Mesothelial cell of epicardium (in vitro differentiated cells): ENCODE measurements around the gene CAV1. TPM values are rescaled to one million over a fixed set of nuclear protein-coding genes. Genes with fewer than 3 reads are reported as not detected.

ENCODE experiments used
- DNase-seq, 2 experiments: peaks; one replicate each; pipeline ENCODE4 v3.0.0; 2021; ENCODE audit warnings: low spot score in 2 of 2; ENCODE audit not compliant: unreplicated experiment in 2 of 2
- H3K27ac Mint-ChIP-seq: 2 replicates; pipeline ENCODE4 v1.8.0; 2021; ENCODE audit warnings: mixed read lengths
- H3K27me3 Mint-ChIP-seq: 2 replicates; pipeline ENCODE4 v1.8.0; 2021; ENCODE audit warnings: low read depth, mixed read lengths
- H3K36me3 Mint-ChIP-seq: 2 replicates; pipeline ENCODE4 v1.8.0; 2021; ENCODE audit warnings: mixed read lengths
- H3K4me1 Mint-ChIP-seq: 2 replicates; pipeline ENCODE4 v1.8.0; 2021; ENCODE audit warnings: mixed read lengths
- H3K4me3 Mint-ChIP-seq: 2 replicates; pipeline ENCODE4 v1.8.0; 2021; ENCODE audit warnings: mild to moderate bottlenecking, moderate library complexity, mixed read lengths
- H3K9me3 Mint-ChIP-seq: 2 replicates; pipeline ENCODE4 v1.8.0; 2021; ENCODE audit warnings: mixed read lengths
- total RNA-seq: library from RNA; stranded (reverse); gene quantifications from 3 replicates; pipeline ENCODE4 v1.2.1, GENCODE V29; 2021
- TF ChIP-seq, protein P1 (sequence below): fragments of 200-600 bp; sonication (generic); IDR thresholded peaks from one replicate; pipeline ENCODE4 v1.5.0; 2021; ENCODE audit warnings: antibody characterized with exemption; ENCODE audit not compliant: unreplicated experiment

The CAV1 gene
- total RNA-seq, 1 donor from 2014 or later = 2.7 TPM

DNA sequence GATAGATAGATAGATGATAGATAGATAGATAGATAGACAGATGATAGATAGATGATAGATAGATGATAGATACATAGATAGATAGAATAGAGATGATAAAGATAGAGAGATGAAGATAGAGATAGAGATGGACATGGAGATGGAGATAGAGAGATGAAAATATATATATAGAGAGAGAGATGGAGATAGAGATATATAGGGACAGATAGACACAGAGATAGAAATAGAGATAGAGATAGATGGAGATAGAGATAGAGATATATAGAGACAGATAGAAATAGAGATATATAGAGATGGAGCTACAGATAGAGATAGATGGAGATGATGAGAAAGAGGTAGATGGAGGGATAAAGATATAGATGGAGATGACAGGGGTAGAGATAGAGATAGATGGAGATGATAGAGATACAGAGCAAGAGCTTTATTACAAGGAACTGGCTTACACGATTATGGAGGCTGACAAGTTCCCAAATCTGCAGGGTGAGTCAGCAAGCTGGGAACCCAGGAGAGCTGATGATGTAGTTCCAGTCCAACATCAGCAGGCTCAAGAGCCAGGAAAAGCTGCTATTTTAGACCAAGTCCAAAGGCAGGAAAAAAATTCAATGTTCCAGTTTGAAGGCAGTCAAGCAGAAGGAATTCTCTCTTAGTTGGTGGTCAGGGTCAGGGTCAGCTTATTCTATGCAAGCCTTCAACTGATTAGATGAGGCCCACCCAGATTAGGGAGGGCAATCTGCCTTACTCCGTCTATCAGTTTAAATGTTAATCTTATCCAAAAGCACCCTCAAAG, 37.1 kb downstream of the CAV1 start:
- Mint-ChIP-seq H3K27me3 (peaks cover 5% of the 10 kb centered on the region), H3K4me3 (no peak overlapping the region), H3K4me1 (peaks cover 14% of the 10 kb centered on the region), H3K9me3 (peaks cover 5% of the 10 kb centered on the region), H3K36me3 (no peaks in the 10 kb centered on the region), H3K27ac (no peak overlapping the region)
- no peak for DNase-seq
- TF ChIP-seq, protein P1, sequence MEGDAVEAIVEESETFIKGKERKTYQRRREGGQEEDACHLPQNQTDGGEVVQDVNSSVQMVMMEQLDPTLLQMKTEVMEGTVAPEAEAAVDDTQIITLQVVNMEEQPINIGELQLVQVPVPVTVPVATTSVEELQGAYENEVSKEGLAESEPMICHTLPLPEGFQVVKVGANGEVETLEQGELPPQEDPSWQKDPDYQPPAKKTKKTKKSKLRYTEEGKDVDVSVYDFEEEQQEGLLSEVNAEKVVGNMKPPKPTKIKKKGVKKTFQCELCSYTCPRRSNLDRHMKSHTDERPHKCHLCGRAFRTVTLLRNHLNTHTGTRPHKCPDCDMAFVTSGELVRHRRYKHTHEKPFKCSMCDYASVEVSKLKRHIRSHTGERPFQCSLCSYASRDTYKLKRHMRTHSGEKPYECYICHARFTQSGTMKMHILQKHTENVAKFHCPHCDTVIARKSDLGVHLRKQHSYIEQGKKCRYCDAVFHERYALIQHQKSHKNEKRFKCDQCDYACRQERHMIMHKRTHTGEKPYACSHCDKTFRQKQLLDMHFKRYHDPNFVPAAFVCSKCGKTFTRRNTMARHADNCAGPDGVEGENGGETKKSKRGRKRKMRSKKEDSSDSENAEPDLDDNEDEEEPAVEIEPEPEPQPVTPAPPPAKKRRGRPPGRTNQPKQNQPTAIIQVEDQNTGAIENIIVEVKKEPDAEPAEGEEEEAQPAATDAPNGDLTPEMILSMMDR = no peak

- Mint-ChIP-seq H3K9me3 (peaks cover 5% of the 10 kb centered on the region), H3K27ac (no peak overlapping the region)
These were observed 37.8 kb downstream of the CAV1 start for GRCh38 chr7:116562529-116563121.

GRCh38 chr7:116565981-116566380, 41.1 kb downstream of the CAV1 start:
- H3K36me3 Mint-ChIP-seq = no peaks in the 10 kb centered on the region
- peaks cover 5% of the 10 kb centered on the region for H3K27me3 Mint-ChIP-seq
- TF ChIP-seq, protein P1 = no peak
- no peaks in the 10 kb centered on the region for H3K4me1 Mint-ChIP-seq
- H3K4me3 Mint-ChIP-seq = no peak overlapping the region
- H3K9me3 Mint-ChIP-seq = peaks cover 5% of the 10 kb centered on the region
- H3K27ac Mint-ChIP-seq = no peak overlapping the region
- no peak for DNase-seq

More at GRCh38 chr7:116562529-116563121, 37.8 kb downstream of the CAV1 start:
- Mint-ChIP-seq H3K4me3 (no peak overlapping the region), H3K4me1 (peaks cover 14% of the 10 kb centered on the region), H3K36me3 (no peaks in the 10 kb centered on the region), H3K27me3 (peaks cover 5% of the 10 kb centered on the region)
- no peak for DNase-seq
- TF ChIP-seq, protein P1 = no peak

DNA sequence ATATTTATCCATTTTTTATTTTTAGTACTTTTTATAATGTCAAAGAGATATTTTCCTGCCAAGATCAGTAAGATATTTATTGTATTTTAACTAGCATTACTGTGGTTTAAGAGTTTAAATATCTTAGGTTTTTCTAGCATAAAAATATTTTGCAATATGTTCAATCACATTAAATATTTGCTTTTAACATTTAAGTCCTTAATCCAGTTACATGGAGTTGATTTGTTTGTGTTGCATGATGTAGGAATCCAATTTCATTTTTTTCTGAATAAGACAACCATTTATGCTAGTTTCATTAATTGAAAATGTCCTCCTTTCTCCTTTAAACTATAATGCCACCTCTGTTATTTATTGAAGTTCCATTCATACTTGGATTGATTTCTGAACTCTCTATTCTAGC, 41.8 kb downstream of the CAV1 start:
- H3K36me3 Mint-ChIP-seq = no peaks in the 10 kb centered on the region
- TF ChIP-seq, protein P1 = no peak
- no peak for DNase-seq
- no peak overlapping the region for H3K4me3 Mint-ChIP-seq
- H3K9me3 Mint-ChIP-seq = peaks cover 5% of the 10 kb centered on the region
- peaks cover 5% of the 10 kb centered on the region for H3K27me3 Mint-ChIP-seq
- no peaks in the 10 kb centered on the region for H3K4me1 Mint-ChIP-seq
- H3K27ac Mint-ChIP-seq = no peak overlapping the region

- Mint-ChIP-seq H3K27ac (no peak overlapping the region), H3K4me3 (no peak overlapping the region), H3K27me3 (peaks cover 3% of the 10 kb centered on the region), H3K36me3 (no peaks in the 10 kb centered on the region), H3K9me3 (no peaks in the 10 kb centered on the region), H3K4me1 (peaks cover 3% of the 10 kb centered on the region)
- TF ChIP-seq, protein P1 = no peak
- DNase-seq = no peak
These were observed 44.9 kb downstream of the CAV1 start for GRCh38 chr7:116569737-116570136.
